AG20443 (cell line): ENCODE data around the gene SCUBE3.
A peak's percentile ranks its signal among the peaks of the same experiment; 100 is the strongest.

Experiments
- DNase-seq: peaks from one replicate; pipeline ENCODE4 v3.0.0; 2012; ENCODE audit warnings: low spot score, mixed read lengths

SCUBE3 gene

GRCh38 chr6:35181933-35182612 lies 31.7 kb upstream of the SCUBE3 start:
- peak; percentile 81 for DNase-seq

GRCh38 chr6:35183281-35183680 lies 30.5 kb upstream of the SCUBE3 start:
- DNase-seq, result no peak

GRCh38 chr6:35183935-35184334 lies 29.8 kb upstream of the SCUBE3 start:
- DNase-seq, result no peak

GRCh38 chr6:35184580-35185301 lies 29.0 kb upstream of the SCUBE3 start:
- no peak for DNase-seq

GRCh38 chr6:35185302-35185681 lies 28.5 kb upstream of the SCUBE3 start:
- peak; percentile 48 for DNase-seq

GRCh38 chr6:35185971-35186370 lies 27.8 kb upstream of the SCUBE3 start:
- DNase-seq, result no peak

GRCh38 chr6:35186571-35186970 lies 27.2 kb upstream of the SCUBE3 start:
- no peak for DNase-seq

GRCh38 chr6:35188886-35189285 lies 24.9 kb upstream of the SCUBE3 start:
- no peak for DNase-seq

GRCh38 chr6:35190306-35190705 lies 23.4 kb upstream of the SCUBE3 start:
- DNase-seq, result peak; percentile 40

GRCh38 chr6:35191889-35192288 lies 21.9 kb upstream of the SCUBE3 start:
- no peak for DNase-seq

- DNase-seq, result no peak
These were observed 21.4 kb upstream of the SCUBE3 start for GRCh38 chr6:35192301-35192860.

GRCh38 chr6:35194390-35194789 lies 19.4 kb upstream of the SCUBE3 start:
- no peak for DNase-seq

GRCh38 chr6:35195120-35195780 lies 18.5 kb upstream of the SCUBE3 start:
- DNase-seq, result no peak

GRCh38 chr6:35197196-35197595 lies 16.6 kb upstream of the SCUBE3 start:
- DNase-seq, result no peak

GRCh38 chr6:35199866-35200265 lies 13.9 kb upstream of the SCUBE3 start:
- no peak for DNase-seq

GRCh38 chr6:35202066-35202546 lies 11.7 kb upstream of the SCUBE3 start:
- DNase-seq, result no peak

GRCh38 chr6:35203152-35203670 lies 10.5 kb upstream of the SCUBE3 start:
- DNase-seq, result no peak

- peak; percentile 29 for DNase-seq
These were observed 10.1 kb upstream of the SCUBE3 start for GRCh38 chr6:35203680-35204079.

- no peak for DNase-seq
These were observed 7.4 kb upstream of the SCUBE3 start for GRCh38 chr6:35206346-35206745.

GRCh38 chr6:35208419-35208818 lies 5.3 kb upstream of the SCUBE3 start:
- no peak for DNase-seq

- DNase-seq, result no peak
These were observed 4.7 kb upstream of the SCUBE3 start for GRCh38 chr6:35209081-35209480.

GRCh38 chr6:35209622-35210247 lies 4.0 kb upstream of the SCUBE3 start:
- DNase-seq, result no peak
